GM12874 (cell line): ENCODE results near the gene MUC4.

Experiments used
- CTCF ChIP-seq: IDR thresholded peaks from 2 replicates; pipeline ENCODE4 v1.5.1; 2011; ENCODE audit warnings: low read depth, mild to moderate bottlenecking, control low read depth, low read length, moderate library complexity; ENCODE audit not compliant: insufficient read depth

The MUC4 gene

GRCh38 chr3:195709676-195710085 is 102.0 kb downstream of the MUC4 start:
- no peak for TF ChIP-seq CTCF

GRCh38 chr3:195708626-195709481 is 102.9 kb downstream of the MUC4 start:
- no peak for TF ChIP-seq CTCF

- no peak for TF ChIP-seq CTCF
Measured at GRCh38 chr3:195708061-195708460, 103.7 kb downstream of the MUC4 start.

- no peak for TF ChIP-seq CTCF
Measured at GRCh38 chr3:195705081-195705991, 106.4 kb downstream of the MUC4 start.

GRCh38 chr3:195704433-195704999 is 107.2 kb downstream of the MUC4 start:
- TF ChIP-seq CTCF = no peak

GRCh38 chr3:195703776-195704175 is 108.0 kb downstream of the MUC4 start:
- TF ChIP-seq CTCF = no peak
